A549 (cell line): ENCODE measurements around the gene TCF3. TPM values are rescaled to one million over a fixed set of nuclear protein-coding genes. Genes with fewer than 3 reads are reported as not detected.
"Not testable (repeated sequence)": the region's sequence is repeated elsewhere in the genome, so short reads cannot be mapped to it uniquely, and the experiment has no call there.

Experiments
- ATAC-seq, 2 experiments: fragments of 200-7000 bp in 1 of 2; fragments of >200 bp in 1 of 2; cut with Nextera tagmentation in 1 of 2; cut with Tn5 transposase in 1 of 2; 3 replicates each; pipeline versions ENCODE4 v1.8.0 to v1.9.1; 2018 to 2020; ENCODE audit warnings: mild to moderate bottlenecking in 1 of 2, moderate library complexity in 1 of 2
- CTCF ChIA-PET: fragments of 300-600 bp; sonication (Branson Sonifier 250); formaldehyde crosslinking; extraction: SDS; loops from one replicate; lab custom pipeline; 2021; ENCODE audit warnings: antibody characterized with exemption, inconsistent platforms; lab: Yijun Ruan, JAX
- POLR2A ChIA-PET: fragments of 350-600 bp; formaldehyde crosslinking; extraction: SDS; loops from one replicate; lab custom pipeline; 2021; ENCODE audit warnings: antibody characterized with exemption, inconsistent platforms; lab: Yijun Ruan, JAX
- DNase-seq, 2 experiments: peaks; one replicate each; pipeline versions ENCODE4 v3.0.0 to v3.0.0-alpha.2; 2011 to 2016; ENCODE audit warnings: low read depth in 1 of 2, low spot score in 1 of 2
- FAIRE-seq: peaks from 2 replicates; lab custom pipeline; 2011; peaks lifted over from hg19 to GRCh38; lab: Jason Lieb, UNC
- H3K27ac ChIP-seq, 2 experiments: fragments of >200 bp; sonication (Bioruptor Twin); formaldehyde crosslinking; 3 replicates each; pipeline ENCODE4 v1.5.1; 2016 to 2017
- H3K4me1 ChIP-seq: fragments of >200 bp; sonication (Bioruptor Twin); formaldehyde crosslinking; 3 replicates; pipeline ENCODE4 v1.6.1; 2016
- H3K4me2 ChIP-seq: fragments of >200 bp; sonication (Bioruptor Twin); formaldehyde crosslinking; 3 replicates; pipeline ENCODE4 v1.6.1; 2016
- H3K4me3 ChIP-seq: fragments of >200 bp; sonication (Bioruptor Twin); formaldehyde crosslinking; 3 replicates; pipeline ENCODE4 v1.5.1; 2016
- H3K9me3 ChIP-seq: fragments of >200 bp; sonication (Bioruptor Twin); formaldehyde crosslinking; 3 replicates; pipeline ENCODE4 v1.6.1; 2016
- CBX2 ChIP-seq: fragments of 200-600 bp; sonication (generic); IDR thresholded peaks from 2 replicates; pipeline ENCODE4 v1.6.1; 2016; ENCODE audit warnings: low read depth, mild to moderate bottlenecking, borderline replicate concordance
- CBX8 ChIP-seq: fragments of 200-600 bp; sonication (generic); IDR thresholded peaks from 2 replicates; pipeline ENCODE4 v1.6.1; 2016
- CEBPB ChIP-seq, 2 experiments: fragments of >200 bp in 1 of 2; sonication (Bioruptor Twin) in 1 of 2; formaldehyde crosslinking in 1 of 2; IDR thresholded peaks; 2 replicates each; pipeline ENCODE4 v1.6.1; 2012 to 2016
- EHMT2 ChIP-seq: fragments of 200-600 bp; sonication (generic); IDR thresholded peaks from 2 replicates; pipeline ENCODE4 v1.6.1; 2016; ENCODE audit warnings: antibody characterized with exemption, low read depth, mild to moderate bottlenecking, moderate library complexity
- FOSB ChIP-seq: fragments of 250-450 bp; sonication (Bioruptor Pico); IDR thresholded peaks from 2 replicates; pipeline ENCODE4 v1.5.0; 2020; ENCODE audit warnings: mild to moderate bottlenecking, moderate library complexity
- FOSL2 ChIP-seq, 2 experiments: fragments of 450-650 bp in 1 of 2; fragments of >200 bp in 1 of 2; sonication (Bioruptor Twin) in 1 of 2; formaldehyde crosslinking; IDR thresholded peaks; 2 replicates each; pipeline versions ENCODE4 v1.5.0 to v1.6.1; 2016 to 2020; ENCODE audit warnings: mild to moderate bottlenecking in 1 of 2, moderate library complexity in 1 of 2
- FOXS1 ChIP-seq: fragments of 250-450 bp; sonication (Bioruptor Pico); IDR thresholded peaks from 2 replicates; pipeline ENCODE4 v1.5.0; 2020; ENCODE audit warnings: mild to moderate bottlenecking, moderate library complexity
- HOXA7 ChIP-seq: fragments of 250-450 bp; sonication (Bioruptor Pico); IDR thresholded peaks from 2 replicates; pipeline ENCODE4 v1.5.0; 2020; ENCODE audit warnings: mild to moderate bottlenecking, moderate library complexity
- JUN ChIP-seq, 2 experiments: fragments of >200 bp; sonication (Bioruptor Twin); formaldehyde crosslinking; IDR thresholded peaks; 2 replicates in 1 of 2; 3 replicates in 1 of 2; pipeline ENCODE4 v1.6.1; 2016 to 2017
- KDM1A ChIP-seq: fragments of 200-600 bp; sonication (generic); IDR thresholded peaks from 2 replicates; pipeline ENCODE4 v1.6.1; 2016; ENCODE audit warnings: low read depth, mild to moderate bottlenecking
- KDM5A ChIP-seq: fragments of 200-600 bp; sonication (generic); IDR thresholded peaks from 2 replicates; pipeline ENCODE4 v1.6.1; 2016; ENCODE audit warnings: antibody characterized with exemption, mild to moderate bottlenecking
- MAFK ChIP-seq: fragments of 450-650 bp; IDR thresholded peaks from 2 replicates; pipeline ENCODE4 v1.6.1; 2014; ENCODE audit not compliant: partially characterized antibody
- MAZ ChIP-seq: fragments of 150-350 bp; IDR thresholded peaks from 2 replicates; pipeline ENCODE4 v1.6.1; 2014; ENCODE audit warnings: antibody characterized with exemption, low read depth, low read length, borderline replicate concordance
- MYC ChIP-seq: IDR thresholded peaks from 2 replicates; pipeline ENCODE4 v1.6.1; 2012; ENCODE audit warnings: mild to moderate bottlenecking, inconsistent platforms, low read length, improper control_type of control experiment, borderline replicate concordance
- NFE2L2 ChIP-seq: fragments of 150-350 bp; conservative IDR thresholded peaks from 2 replicates; pipeline ENCODE4 v1.6.1; 2014; ENCODE audit warnings: low read length
- PHF8 ChIP-seq: fragments of 200-600 bp; sonication (generic); IDR thresholded peaks from 2 replicates; pipeline ENCODE4 v1.6.1; 2016; ENCODE audit warnings: low read depth, mild to moderate bottlenecking, antibody characterized with exemption, moderate library complexity, borderline replicate concordance
- RCOR1 ChIP-seq: fragments of 150-350 bp; IDR thresholded peaks from 2 replicates; pipeline ENCODE4 v1.6.1; 2014; ENCODE audit warnings: antibody characterized with exemption, low read length, low read depth
- SREBF2 ChIP-seq: fragments of 450-650 bp; IDR thresholded peaks from 2 replicates; pipeline ENCODE4 v1.6.1; 2014; ENCODE audit warnings: mild to moderate bottlenecking, moderate library complexity
- TFCP2L1 ChIP-seq: fragments of 250-450 bp; sonication (Bioruptor Pico); IDR thresholded peaks from 2 replicates; pipeline ENCODE4 v1.5.0; 2021; ENCODE audit warnings: mild to moderate bottlenecking
- ZFP36 ChIP-seq: fragments of 450-650 bp; IDR thresholded peaks from 2 replicates; pipeline ENCODE4 v1.6.1; 2014; ENCODE audit warnings: borderline replicate concordance; ENCODE audit not compliant: partially characterized antibody
- ZSCAN20 ChIP-seq: fragments of 250-450 bp; sonication (Bioruptor Pico); IDR thresholded peaks from 2 replicates; pipeline ENCODE4 v1.8.0; 2022; ENCODE audit warnings: mild to moderate bottlenecking, moderate library complexity
- WGBS: methylation state at CpG from one replicate; pipeline ENCODE4 v1.1.6; 2017; ENCODE audit errors: missing lambda C conversion rate; 5-methylcytosine and 5-hydroxymethylcytosine counted together
- polyA plus RNA-seq, 4 experiments: library from polyadenylated mRNA; depleted of rRNA in 3 of 4; stranded (reverse); fragments of >200 nt; fragmentation: RNase III in 1 of 4; extraction: RNeasy Plus Mini Kit Qiagen cat#74134 plus additional on column Dnase treatment in 1 of 4; gene quantifications; 2 replicates in 3 of 4; 3 replicates in 1 of 4; pipeline ENCODE4 v1.2.3, GENCODE V29; 2011 to 2017
- TF ChIP-seq, protein P1 (sequence below): fragments of 250-450 bp; sonication (Bioruptor Pico); IDR thresholded peaks from 2 replicates; pipeline ENCODE4 v1.5.0; 2020; ENCODE audit warnings: low read depth, mild to moderate bottlenecking, moderate library complexity
- TF ChIP-seq, protein P2 (sequence below): IDR thresholded peaks from 2 replicates; pipeline ENCODE4 v1.6.1; 2012
- TF ChIP-seq, protein P3 (sequence below): fragments of 200-600 bp; sonication (generic); IDR thresholded peaks from 2 replicates; pipeline ENCODE4 v1.6.1; 2016; ENCODE audit warnings: antibody characterized with exemption, mild to moderate bottlenecking, moderate library complexity
- TF ChIP-seq, protein P4 (sequence below): fragments of 150-350 bp; IDR thresholded peaks from 2 replicates; pipeline ENCODE4 v1.6.1; 2014; ENCODE audit warnings: low read depth, mild to moderate bottlenecking, low read length

Gene TCF3
- polyA plus RNA-seq, 2 of the 4 experiments (the other 2 are of a cell fraction) = 25.6 to 52.6 TPM

DNA sequence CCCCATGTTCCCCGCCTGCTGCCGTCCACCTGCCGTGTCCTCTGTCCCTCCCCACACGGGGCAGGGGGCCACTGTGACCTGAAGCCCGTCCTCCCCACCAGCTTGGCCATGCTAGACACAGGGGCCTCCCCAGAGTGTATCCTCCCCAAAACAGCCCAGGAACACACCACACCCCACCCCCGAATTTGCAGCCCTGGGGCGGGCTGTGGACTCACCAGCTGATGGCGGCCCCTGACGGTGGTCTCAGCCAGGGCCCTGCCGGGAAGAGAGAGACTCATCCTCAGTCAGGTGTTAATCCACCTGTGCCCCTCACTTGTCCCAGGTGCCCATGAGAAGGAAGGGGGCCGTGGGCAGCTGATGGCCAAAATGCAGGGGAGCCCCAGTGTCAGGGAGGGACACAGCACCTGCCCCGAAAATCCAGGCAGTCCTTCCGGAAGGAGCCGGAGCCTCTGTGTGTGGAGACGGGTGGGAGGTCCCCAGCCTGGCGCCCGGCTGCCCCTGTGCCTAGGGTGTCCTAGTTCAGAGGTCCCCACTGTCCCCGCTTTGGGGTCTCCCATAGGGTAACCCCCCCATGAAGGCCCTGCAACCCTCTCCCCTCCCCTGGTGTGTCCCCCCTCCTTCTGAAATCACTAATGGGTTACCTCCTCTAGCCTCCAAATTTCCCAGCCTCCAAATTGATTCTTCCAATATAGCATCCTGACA is 39.3 kb upstream of the TCF3 start:
- ATAC-seq (peak in 1 of 2 experiments; percentile 19; a peak in 1 of 6 replicates), FAIRE-seq (no peak), DNase-seq (no peak)
- POLR2A ChIA-PET = no interaction called here
- Histone ChIP-seq H3K4me1 (peaks cover 4% of the 10 kb centered on the region; the same call in 1 of the 3 replicates), H3K27ac (no peak overlapping the region), H3K4me3 (no peak overlapping the region), H3K9me3 (peaks cover 12% of the 10 kb centered on the region; the same call in 2 of the 3 replicates), H3K4me2 (no peak overlapping the region)
- WGBS = 60% methylated on average over 8 of the region's 18 CpGs
- CTCF ChIA-PET = interaction anchor here (0.9 to 1.6 kb wide), 3 partner anchors 19 to 103 kb away, joined by 3 to 9 read pairs (median 3); no protein-coding TSS in a partner anchor
- no peak for TF ChIP-seq FOSL2 (IDR thresholded peaks at IDR 0.05)
- no peak for TF ChIP-seq FOSL2 (CRISPR knock-in tag; IDR thresholded peaks at IDR 0.05)
- no peak for TF ChIP-seq NFE2L2
- TF ChIP-seq, protein P1, sequence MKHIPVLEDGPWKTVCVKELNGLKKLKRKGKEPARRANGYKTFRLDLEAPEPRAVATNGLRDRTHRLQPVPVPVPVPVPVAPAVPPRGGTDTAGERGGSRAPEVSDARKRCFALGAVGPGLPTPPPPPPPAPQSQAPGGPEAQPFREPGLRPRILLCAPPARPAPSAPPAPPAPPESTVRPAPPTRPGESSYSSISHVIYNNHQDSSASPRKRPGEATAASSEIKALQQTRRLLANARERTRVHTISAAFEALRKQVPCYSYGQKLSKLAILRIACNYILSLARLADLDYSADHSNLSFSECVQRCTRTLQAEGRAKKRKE = no peak
- no peak for TF ChIP-seq PHF8
- TF ChIP-seq MAZ = no peak
- no peak for TF ChIP-seq ZFP36
- TF ChIP-seq EHMT2 = no peak
- no peak for TF ChIP-seq KDM1A
- no peak for TF ChIP-seq ZSCAN20
- no peak for TF ChIP-seq FOXS1 (CRISPR knock-in tag)
- no peak for TF ChIP-seq HOXA7 (CRISPR knock-in tag)
- no peak for TF ChIP-seq RCOR1
- no peak for TF ChIP-seq TFCP2L1 (CRISPR knock-in tag)
- TF ChIP-seq CBX2 = no peak
- TF ChIP-seq, protein P2, sequence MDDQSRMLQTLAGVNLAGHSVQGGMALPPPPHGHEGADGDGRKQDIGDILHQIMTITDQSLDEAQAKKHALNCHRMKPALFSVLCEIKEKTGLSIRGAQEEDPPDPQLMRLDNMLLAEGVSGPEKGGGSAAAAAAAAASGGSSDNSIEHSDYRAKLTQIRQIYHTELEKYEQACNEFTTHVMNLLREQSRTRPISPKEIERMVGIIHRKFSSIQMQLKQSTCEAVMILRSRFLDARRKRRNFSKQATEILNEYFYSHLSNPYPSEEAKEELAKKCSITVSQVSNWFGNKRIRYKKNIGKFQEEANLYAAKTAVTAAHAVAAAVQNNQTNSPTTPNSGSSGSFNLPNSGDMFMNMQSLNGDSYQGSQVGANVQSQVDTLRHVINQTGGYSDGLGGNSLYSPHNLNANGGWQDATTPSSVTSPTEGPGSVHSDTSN = no peak
- no peak for TF ChIP-seq JUN (IDR thresholded peaks at IDR 0.05)
- no peak for TF ChIP-seq FOSB
- TF ChIP-seq CEBPB (IDR thresholded peaks at IDR 0.05) = no peak

GRCh38 chr19:1690699-1691307 is 38.4 kb upstream of the TCF3 start:
- Histone ChIP-seq H3K4me1 (peaks cover 4% of the 10 kb centered on the region; the same call in 1 of the 3 replicates), H3K4me2 (peak overlapping the region; percentile 50; the same call in 1 of the 3 replicates), H3K27ac (no peak overlapping the region), H3K9me3 (peaks cover 12% of the 10 kb centered on the region; the same call in 2 of the 3 replicates), H3K4me3 (no peak overlapping the region)
- ATAC-seq (peak; percentile 44 to 53; a peak in 4 of 6 replicates), DNase-seq (no peak), FAIRE-seq (no peak)
- TF ChIP-seq PHF8 = no peak
- TF ChIP-seq FOSL2 (IDR thresholded peaks at IDR 0.05) = no peak
- TF ChIP-seq FOSL2 (CRISPR knock-in tag; IDR thresholded peaks at IDR 0.05) = no peak
- TF ChIP-seq, protein P3, sequence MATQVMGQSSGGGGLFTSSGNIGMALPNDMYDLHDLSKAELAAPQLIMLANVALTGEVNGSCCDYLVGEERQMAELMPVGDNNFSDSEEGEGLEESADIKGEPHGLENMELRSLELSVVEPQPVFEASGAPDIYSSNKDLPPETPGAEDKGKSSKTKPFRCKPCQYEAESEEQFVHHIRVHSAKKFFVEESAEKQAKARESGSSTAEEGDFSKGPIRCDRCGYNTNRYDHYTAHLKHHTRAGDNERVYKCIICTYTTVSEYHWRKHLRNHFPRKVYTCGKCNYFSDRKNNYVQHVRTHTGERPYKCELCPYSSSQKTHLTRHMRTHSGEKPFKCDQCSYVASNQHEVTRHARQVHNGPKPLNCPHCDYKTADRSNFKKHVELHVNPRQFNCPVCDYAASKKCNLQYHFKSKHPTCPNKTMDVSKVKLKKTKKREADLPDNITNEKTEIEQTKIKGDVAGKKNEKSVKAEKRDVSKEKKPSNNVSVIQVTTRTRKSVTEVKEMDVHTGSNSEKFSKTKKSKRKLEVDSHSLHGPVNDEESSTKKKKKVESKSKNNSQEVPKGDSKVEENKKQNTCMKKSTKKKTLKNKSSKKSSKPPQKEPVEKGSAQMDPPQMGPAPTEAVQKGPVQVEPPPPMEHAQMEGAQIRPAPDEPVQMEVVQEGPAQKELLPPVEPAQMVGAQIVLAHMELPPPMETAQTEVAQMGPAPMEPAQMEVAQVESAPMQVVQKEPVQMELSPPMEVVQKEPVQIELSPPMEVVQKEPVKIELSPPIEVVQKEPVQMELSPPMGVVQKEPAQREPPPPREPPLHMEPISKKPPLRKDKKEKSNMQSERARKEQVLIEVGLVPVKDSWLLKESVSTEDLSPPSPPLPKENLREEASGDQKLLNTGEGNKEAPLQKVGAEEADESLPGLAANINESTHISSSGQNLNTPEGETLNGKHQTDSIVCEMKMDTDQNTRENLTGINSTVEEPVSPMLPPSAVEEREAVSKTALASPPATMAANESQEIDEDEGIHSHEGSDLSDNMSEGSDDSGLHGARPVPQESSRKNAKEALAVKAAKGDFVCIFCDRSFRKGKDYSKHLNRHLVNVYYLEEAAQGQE = no peak
- no peak for TF ChIP-seq MYC
- no peak for TF ChIP-seq ZSCAN20
- TF ChIP-seq CBX8 = no peak
- TF ChIP-seq FOXS1 (CRISPR knock-in tag) = no peak
- TF ChIP-seq SREBF2 = no peak
- no peak for TF ChIP-seq MAFK
- TF ChIP-seq KDM5A = no peak
- TF ChIP-seq, protein P4, sequence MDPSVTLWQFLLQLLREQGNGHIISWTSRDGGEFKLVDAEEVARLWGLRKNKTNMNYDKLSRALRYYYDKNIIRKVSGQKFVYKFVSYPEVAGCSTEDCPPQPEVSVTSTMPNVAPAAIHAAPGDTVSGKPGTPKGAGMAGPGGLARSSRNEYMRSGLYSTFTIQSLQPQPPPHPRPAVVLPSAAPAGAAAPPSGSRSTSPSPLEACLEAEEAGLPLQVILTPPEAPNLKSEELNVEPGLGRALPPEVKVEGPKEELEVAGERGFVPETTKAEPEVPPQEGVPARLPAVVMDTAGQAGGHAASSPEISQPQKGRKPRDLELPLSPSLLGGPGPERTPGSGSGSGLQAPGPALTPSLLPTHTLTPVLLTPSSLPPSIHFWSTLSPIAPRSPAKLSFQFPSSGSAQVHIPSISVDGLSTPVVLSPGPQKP = no peak
- WGBS = 7% methylated on average over 6 of the region's 29 CpGs
- CTCF ChIA-PET = interaction anchor here (1.0 to 1.6 kb wide), 2 partner anchors 18 to 76 kb away, joined by 3 to 9 read pairs; no protein-coding TSS in a partner anchor
- POLR2A ChIA-PET = no interaction called here

GRCh38 chr19:1685785-1686184 is 33.4 kb upstream of the TCF3 start:
- H3K4me3 ChIP-seq, H3K27ac ChIP-seq, POLR2A ChIA-PET, H3K4me2 ChIP-seq, H3K9me3 ChIP-seq, DNase-seq, FAIRE-seq, ATAC-seq, H3K4me1 ChIP-seq: not testable (repeated sequence)
- CTCF ChIA-PET = interaction anchor here (7.0 kb wide), 1 partner anchor 12 kb away, joined by 44 read pairs; no protein-coding TSS in a partner anchor
- 76% methylated on average over 5 of the region's 5 CpGs for WGBS
